Motor neuron (in vitro differentiated cells): ENCODE data around the gene SLC19A1. TPM values are rescaled to one million over a fixed set of nuclear protein-coding genes. Genes with fewer than 3 reads are reported as not detected.
A peak's percentile ranks its signal among the peaks of the same experiment; 100 is the strongest.

Source experiments
- ATAC-seq, 8 experiments: fragments of 200-7000 bp; cut with Tn5 transposase; replicated peaks in 6 of 8; 2 replicates each; pipeline ENCODE4 v1.8.0; 2021; ENCODE audit warnings: mild to moderate bottlenecking in 8 of 8, moderate library complexity in 8 of 8
- H3K27ac ChIP-seq, 2 donors: fragments of 250-450 bp; sonication (Bioruptor Pico); 2 replicates each; pipeline ENCODE4 v1.9.0; 2021; ENCODE audit warnings: antibody characterized with exemption in 2 of 2, mild to moderate bottlenecking in 2 of 2, moderate library complexity in 1 of 2
- H3K4me1 ChIP-seq, 2 donors: fragments of 250-450 bp; sonication (Bioruptor Pico); replicated peaks in 1 of 2; 2 replicates each; pipeline ENCODE4 v1.6.1; 2021; ENCODE audit warnings: antibody characterized with exemption in 2 of 2, mild to moderate bottlenecking in 2 of 2, moderate library complexity in 1 of 2
- H3K4me3 ChIP-seq, 5 donors: fragments of 250-450 bp; sonication (Bioruptor Pico); 2 replicates each; pipeline ENCODE4 v1.9.0; 2021; ENCODE audit warnings: antibody characterized with exemption in 5 of 5, mild to moderate bottlenecking in 5 of 5, moderate library complexity in 4 of 5
- WGBS, 10 experiments: fragments of 450-650 bp; shearing (Covaris generic); methylation state at CpG; one replicate each; pipeline ENCODE4 v1.0.0; 2022; 5-methylcytosine and 5-hydroxymethylcytosine counted together
- in situ Hi-C, 9 experiments: fragments of 400-800 bp; cut with MboI; loops; one replicate each; pipeline ENCODE4 v1.15.0; 2021; ENCODE audit warnings: low sequenced_read_pairs in 9 of 9, low pct_unique_long_range_greater_than_20kb in 2 of 9; ENCODE audit not compliant: unreplicated experiment in 9 of 9
- total RNA-seq, 8 experiments: library from RNA; unstranded; fragments of 300-600 nt; gene quantifications; 2 replicates each; pipeline versions ENCODE4 v1.2.3 to v1.2.4, GENCODE V29; 2022

Gene SLC19A1
- total RNA-seq, 8 experiments from 2014 or later = 4.0 to 40.5 (median 8.2) TPM

DNA sequence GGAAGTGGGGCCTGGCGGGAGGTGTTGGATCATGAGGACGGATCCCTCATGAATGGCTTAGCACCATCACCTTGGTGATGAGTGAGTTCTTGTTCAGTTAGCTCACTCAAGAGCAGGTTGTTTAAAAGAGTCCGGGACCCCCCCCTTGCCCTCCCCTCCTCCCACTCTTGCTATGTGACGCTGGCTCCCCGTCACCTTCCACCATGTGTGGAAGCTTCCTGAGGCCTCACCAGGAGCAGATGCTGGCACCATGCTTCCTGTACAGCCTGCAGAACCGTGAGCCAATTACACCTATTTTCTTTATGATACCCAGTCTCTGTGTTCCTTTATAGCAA lies 3.0 kb upstream of the SLC19A1 start:
- in situ Hi-C loops = loop anchor here in 1 of 9 experiments (10.0 kb wide), 1 partner anchor 270 kb away; no protein-coding TSS in a partner anchor
- 90% methylated on average over 2 of the region's 6 CpGs; no CpG with 5 or more reads in 9 of the 10 experiments for WGBS, 10 experiments
- H3K27ac ChIP-seq = no peak overlapping the region
- H3K4me3 ChIP-seq = no peak overlapping the region
- peaks cover 19 to 24% of the 10 kb centered on the region in 2 donors for H3K4me1 ChIP-seq
- ATAC-seq = no peak

DNA sequence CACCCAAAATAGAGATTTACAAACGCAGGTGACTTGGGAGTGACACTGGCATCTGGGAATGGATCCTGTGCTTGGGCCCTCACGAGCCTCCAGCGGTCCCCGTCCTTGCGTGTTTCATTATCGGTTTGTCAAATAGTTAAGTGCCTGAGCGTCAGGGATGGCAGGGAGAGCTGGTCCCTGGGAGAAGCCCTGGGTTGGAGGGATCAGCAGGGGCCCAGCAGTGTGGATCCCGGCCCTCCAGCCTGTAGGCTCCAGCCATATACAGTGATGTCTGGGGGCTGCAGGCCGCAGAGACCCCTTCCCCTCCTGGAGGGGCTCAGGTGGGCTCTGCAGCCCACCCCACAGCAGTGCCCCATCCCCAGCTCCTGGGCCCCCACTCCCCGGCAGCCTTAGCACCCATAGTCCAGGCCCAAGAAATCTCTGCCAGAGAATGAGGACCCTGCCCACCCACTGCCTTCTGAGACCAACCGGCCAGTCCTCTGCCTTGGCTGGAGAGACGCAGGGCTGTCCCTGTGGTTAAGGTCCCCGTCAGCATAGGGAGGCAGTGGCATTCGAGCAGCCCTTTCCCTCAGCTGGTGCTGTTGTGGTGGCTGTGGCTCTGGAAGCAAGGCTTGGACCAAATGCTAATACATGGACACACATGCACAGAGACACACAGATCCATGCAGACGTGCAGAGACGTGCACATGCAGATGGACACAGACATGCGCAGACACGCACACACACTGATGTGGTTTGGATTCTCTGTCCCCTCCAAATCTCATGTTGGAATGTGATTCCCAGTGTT lies 2.4 kb upstream of the SLC19A1 start:
- in situ Hi-C loops = loop anchor here in 1 of 9 experiments (10.0 kb wide), 1 partner anchor 270 kb away; no protein-coding TSS in a partner anchor
- 92 to 100% (median 94%) methylated on average over 1 to 4 of the region's 18 CpGs; no CpG with 5 or more reads in 7 of the 10 experiments for WGBS, 10 experiments
- no peak overlapping the region for H3K4me3 ChIP-seq
- peaks cover 14 to 21% of the 10 kb centered on the region in 2 donors for H3K4me1 ChIP-seq
- ATAC-seq = no peak
- no peak overlapping the region for H3K27ac ChIP-seq

DNA sequence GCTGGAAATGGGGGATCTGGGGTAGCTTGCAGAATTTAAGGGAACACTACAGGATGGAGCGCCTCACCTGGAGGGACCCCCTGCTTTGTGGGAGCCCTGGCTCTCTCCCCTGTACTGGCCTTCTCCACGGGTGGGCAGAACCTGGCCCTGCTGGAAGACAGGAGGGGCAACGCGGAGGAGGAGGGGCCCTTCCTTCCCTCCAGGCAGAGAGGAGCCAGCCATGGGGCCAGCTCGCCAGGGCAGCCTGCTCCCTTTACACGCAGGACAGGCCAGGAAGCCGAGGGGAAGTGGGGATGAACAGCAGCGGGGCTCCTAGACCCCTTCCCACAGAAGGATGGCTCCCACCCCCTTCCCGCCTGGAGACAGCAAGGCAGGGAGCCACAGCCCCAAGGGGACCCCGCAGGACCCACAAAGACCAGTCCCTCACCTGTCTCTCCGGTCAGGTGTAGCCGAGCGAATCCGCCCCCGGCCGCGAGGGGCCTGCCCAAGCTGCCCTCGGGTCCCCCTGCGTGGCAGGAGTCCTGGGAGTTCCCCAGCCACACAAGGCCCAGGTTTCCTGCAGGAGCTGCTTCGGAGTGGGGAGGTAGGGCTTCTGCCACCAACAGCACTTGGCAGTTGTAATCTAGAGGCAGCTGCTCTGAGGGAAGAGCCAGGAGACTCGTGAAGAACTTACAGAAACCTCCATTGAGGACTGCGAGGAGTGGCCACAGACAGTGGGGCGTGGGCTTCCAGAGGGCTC lies 1.6 kb upstream of the SLC19A1 start:
- in situ Hi-C loops = loop anchor here in 1 of 9 experiments (10.0 kb wide), 1 partner anchor 271 kb away; no protein-coding TSS in a partner anchor
- no peak overlapping the region for H3K4me3 ChIP-seq
- WGBS, 10 experiments = 55 to 100% (median 80%) methylated on average over 1 to 3 of the region's 23 CpGs; no CpG with 5 or more reads in 4 of the 10 experiments
- no peak overlapping the region for H3K27ac ChIP-seq
- H3K4me1 ChIP-seq = peaks cover 14 to 21% of the 10 kb centered on the region in 2 donors
- ATAC-seq = no peak

DNA sequence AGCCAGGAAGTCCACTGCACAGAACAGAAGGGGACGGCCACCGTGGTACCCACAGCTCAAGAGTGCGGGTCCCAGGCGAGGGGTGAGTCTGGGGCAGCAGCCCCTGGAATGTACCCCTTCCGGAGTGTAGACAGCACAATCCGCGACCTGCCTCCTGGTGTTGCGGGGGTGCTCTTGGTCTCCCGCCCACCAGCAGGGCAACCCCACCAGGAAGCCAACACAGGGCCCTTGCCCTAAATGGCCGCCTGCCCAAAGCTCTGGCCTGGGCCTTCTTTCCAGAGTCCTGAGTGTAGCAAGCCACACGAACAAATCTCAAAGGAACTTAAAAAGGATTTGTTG lies 1.1 kb upstream of the SLC19A1 start:
- no peak for ATAC-seq
- in situ Hi-C loops = loop anchor here in 1 of 9 experiments (10.0 kb wide), 1 partner anchor 271 kb away; no protein-coding TSS in a partner anchor
- WGBS, 10 experiments = 0 to 93% methylated on average over 1 to 4 of the region's 11 CpGs; no CpG with 5 or more reads in 8 of the 10 experiments
- H3K4me1 ChIP-seq = peaks cover 14 to 21% of the 10 kb centered on the region in 2 donors
- no peak overlapping the region for H3K27ac ChIP-seq
- H3K4me3 ChIP-seq = no peak overlapping the region

DNA sequence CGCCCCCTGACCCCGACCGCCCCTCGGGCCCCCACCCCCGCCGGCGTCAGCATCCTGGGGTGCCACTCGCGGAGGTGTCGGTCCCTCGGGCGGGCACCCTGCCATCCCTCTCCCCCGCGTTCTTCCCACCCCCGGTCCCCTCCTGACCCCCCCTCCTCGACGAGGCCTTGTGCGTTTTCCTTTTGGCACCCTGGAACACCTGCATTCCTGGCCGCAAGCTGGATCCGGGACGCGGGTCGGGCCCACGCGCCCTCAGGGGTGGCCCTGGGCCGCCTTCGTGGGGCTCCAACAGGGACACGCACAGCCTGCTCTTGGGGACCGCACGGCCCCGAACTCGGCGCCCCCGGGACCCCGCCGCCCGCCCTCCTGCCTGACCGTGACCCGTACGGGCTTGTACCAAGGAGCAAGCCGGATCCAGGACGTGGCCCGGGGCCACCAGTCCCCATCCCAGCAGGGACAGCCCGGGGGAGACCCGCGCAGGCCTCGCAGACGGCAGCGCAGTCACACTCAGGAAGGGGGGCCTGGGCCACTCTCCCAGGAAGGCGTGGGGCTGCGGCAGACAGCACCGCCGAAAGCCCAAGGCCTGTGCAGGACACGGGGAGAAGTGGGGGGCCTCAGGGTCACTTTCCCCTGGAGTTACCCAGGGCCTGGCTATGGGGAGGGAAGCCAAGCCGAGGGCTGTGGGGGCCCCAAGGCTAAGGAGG lies 579 bp upstream of the SLC19A1 start:
- in situ Hi-C loops = loop anchor here in 1 of 9 experiments (10.0 kb wide), 1 partner anchor 272 kb away; no protein-coding TSS in a partner anchor
- H3K27ac ChIP-seq = peak overlapping the region in 1 of 2 donors; percentile 37
- WGBS, 10 experiments = no CpG with 5 or more reads among the region's 55 CpGs

DNA sequence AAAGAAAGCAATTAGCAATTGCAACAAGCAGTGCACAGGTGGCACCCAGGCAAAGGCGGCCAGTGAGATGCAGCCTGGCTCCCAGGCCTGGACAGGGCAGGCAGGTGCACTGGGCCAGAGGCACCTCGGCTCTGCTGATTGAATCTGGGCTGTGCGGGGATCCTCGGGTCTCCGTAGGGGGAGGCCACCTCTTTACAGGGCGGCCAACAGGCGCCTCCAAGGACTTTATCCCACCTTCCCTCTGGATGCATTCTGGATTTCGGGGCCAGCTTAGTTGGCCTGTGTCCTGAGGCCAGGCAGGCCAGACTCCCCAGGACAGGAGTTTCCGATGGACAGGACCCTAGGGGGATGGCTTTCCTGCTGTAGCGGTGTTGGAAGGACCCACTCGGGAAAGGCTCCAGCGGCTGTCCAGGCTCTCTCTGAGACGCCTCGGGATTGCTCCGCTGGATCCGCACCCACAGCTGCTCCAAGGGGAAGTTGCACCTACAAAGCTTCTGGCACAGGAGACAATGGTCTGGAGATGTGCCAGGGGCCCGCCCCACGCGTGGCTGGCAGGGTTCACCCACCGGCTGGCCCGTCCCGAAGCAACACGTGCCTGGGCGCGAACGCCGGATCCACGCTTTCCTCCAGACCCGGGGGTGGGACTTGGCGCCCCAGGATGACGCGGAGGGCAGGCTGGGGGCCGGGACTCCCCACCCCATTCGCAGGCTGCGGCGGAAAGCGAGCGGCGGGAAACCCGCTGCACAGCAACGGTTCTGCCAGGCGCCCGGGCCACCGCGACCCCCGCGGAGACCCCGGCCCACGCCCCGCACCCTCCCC lies 810 bp downstream of the SLC19A1 start:
- Histone ChIP-seq H3K4me3 (peak overlapping the region; percentile 84 to 100 (median 98)), H3K27ac (no peak overlapping the region), H3K4me1 (peaks cover 14 to 21% of the 10 kb centered on the region in 2 donors)
- peak; percentile 37 to 84 (median 49) for ATAC-seq
- 22 to 100% (median 70%) methylated on average over 1 to 17 of the region's 50 CpGs; no CpG with 5 or more reads in 4 of the 10 experiments for WGBS, 10 experiments
- in situ Hi-C loops = loop anchor here in 1 of 9 experiments (10.0 kb wide), 1 partner anchor 273 kb away; no protein-coding TSS in a partner anchor

More for the DNA sequence above, 579 bp upstream of the SLC19A1 start:
- peak overlapping the region; percentile 84 to 100 (median 98) for H3K4me3 ChIP-seq
- peak in 4 of 8 experiments; percentile 1 to 11 (median 8) for ATAC-seq
- peaks cover 14 to 21% of the 10 kb centered on the region in 2 donors for H3K4me1 ChIP-seq

DNA sequence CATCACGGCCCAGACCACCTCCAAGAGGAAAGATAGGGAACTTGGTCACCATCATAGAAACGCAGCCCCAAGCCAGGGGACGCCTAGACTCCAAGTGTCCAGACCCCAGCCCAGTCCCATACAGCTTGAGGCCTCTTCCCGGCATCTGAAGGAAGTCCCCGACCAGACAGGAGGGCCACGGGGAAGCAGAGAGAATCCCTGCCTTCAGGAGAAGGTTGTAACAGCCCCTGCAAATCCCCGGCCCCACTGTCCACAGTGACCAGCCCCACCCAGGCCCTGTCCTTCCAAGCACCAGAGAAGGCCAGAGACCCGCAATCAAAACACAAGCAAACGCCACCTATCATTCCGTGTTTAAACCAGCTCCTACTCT lies 1.7 kb downstream of the SLC19A1 start:
- ATAC-seq = no peak
- WGBS, 10 experiments = 20 to 82% (median 60%) methylated on average over 1 to 6 of the region's 10 CpGs; no CpG with 5 or more reads in 5 of the 10 experiments
- H3K27ac ChIP-seq = no peak overlapping the region
- H3K4me3 ChIP-seq = peak overlapping the region in 1 of 5 donors; percentile 99
- in situ Hi-C loops = loop anchor here in 1 of 9 experiments (10.0 kb wide), 1 partner anchor 274 kb away; no protein-coding TSS in a partner anchor
- peaks cover 14 to 21% of the 10 kb centered on the region in 2 donors for H3K4me1 ChIP-seq

DNA sequence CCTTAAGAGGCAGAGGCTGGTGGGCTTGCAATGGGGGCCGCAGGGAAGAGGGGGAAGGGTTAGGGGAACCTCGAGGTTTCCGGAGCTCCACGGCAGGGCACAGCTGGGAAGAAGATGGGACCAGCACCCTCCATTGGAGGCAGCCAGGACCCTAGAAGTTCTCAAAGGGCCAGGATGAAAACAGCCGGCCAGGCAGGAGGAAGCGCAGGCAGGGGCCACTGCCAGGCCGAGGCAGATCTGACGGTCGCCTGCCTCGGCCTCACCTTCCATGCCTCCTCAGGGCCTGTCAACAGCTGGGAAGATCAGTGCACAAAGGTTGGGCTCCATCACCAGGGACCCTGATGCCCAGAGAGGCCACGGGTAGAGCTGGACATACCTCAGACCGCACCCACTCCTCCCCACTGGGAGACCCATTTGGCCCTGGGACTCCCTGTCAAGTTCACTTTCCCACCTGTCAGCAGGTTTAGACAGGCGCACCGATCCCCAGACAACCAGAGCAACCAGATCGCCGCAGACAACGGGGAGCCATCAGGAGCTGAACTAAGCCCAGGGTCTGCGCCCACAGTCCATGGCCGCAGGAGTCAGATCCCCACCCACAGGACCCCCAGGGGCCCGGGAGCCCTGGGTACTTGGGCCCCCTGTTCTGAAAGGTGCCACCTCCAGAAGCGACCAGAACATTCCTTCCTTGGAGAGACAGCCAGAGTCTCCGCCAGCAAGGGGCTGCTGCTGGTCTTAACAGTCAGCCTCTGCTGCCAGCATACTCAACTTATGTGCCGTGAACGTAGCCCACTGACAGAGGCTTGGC lies 2.2 kb downstream of the SLC19A1 start:
- Histone ChIP-seq H3K4me3 (no peak overlapping the region), H3K4me1 (peaks cover 17 to 25% of the 10 kb centered on the region in 2 donors), H3K27ac (no peak overlapping the region)
- ATAC-seq = no peak
- WGBS, 10 experiments = 60 to 100% (median 89%) methylated on average over 1 to 8 of the region's 24 CpGs; no CpG with 5 or more reads in 6 of the 10 experiments
- in situ Hi-C loops = loop anchor here in 1 of 9 experiments (10.0 kb wide), 1 partner anchor 275 kb away; no protein-coding TSS in a partner anchor

DNA sequence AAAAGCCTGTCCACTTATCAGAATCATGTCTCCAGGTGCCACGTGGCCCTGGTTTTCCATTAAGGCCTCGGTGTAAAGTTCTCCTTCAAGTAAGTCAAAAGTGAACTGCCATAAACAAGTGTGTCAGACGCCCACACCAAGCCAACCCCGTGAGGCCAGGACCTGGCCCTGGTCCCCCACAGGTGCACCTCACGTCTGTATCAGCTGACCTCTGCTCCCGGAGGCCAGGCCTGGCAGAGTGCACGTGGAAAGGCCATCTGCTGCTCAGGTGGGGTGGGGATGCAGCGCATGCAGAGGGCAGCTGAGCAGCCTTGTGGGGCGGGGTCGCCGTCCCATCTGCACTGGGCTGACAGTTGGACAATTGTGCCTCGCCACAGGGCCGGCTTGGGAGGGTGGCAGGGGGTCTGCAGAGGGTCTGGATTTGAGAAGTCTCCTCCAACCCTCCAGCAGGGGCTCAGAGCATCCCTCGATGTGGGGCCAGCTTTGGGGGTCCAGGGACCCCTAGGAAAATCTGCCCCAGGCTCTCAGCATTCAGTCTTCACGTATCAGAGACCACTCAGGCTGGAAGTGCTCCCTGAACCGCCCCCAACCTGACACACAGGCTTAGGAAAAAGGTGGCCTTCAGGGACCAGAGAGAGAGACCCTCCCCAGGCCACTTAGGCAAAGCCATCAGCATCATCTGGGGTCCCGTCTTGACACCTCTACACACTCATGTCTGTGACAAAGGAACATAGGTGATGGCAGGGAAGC lies 3.0 kb downstream of the SLC19A1 start:
- 80 to 100% (median 82%) methylated on average over 1 to 5 of the region's 17 CpGs; no CpG with 5 or more reads in 3 of the 10 experiments for WGBS, 10 experiments
- Histone ChIP-seq H3K4me3 (no peak overlapping the region), H3K4me1 (peaks cover 25 to 32% of the 10 kb centered on the region in 2 donors), H3K27ac (no peak overlapping the region)
- ATAC-seq = no peak
- in situ Hi-C loops = no loop called here

DNA sequence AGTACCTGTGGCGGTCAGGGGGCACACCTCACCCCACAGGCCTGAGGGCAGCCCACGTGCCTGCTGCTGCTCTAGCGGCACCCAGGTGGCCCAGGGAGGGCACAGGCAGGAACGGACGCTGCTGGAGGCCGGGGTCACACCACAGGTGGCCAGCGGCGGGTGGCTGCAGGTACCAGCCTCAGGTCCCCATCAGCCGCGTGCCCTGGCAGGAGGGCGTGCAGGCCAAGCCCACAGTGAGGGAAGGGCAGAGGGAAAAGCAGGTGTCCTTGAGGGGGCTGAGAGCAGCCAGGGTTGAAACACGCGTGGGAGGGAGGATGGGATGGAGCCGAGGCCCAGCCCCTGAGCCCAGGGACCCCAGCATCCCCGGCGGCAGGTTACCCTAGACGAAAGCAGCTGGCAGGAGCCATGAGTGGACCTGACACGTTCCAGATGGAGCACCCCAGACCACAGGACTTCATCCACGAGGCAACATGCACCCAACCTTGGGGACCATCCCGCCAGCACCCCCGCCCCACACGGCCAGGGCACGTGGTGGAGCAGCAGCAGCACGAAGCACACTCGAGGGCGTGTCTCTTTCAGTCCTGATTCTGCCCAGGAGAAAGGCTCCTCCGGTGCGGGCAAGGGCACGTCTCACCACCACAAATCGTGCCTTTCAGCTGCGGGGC lies 3.7 kb downstream of the SLC19A1 start:
- in situ Hi-C loops = no loop called here
- no peak for ATAC-seq
- Histone ChIP-seq H3K4me1 (peaks cover 32 to 39% of the 10 kb centered on the region in 2 donors), H3K27ac (no peak overlapping the region), H3K4me3 (no peak overlapping the region)
- 91 to 100% (median 100%) methylated on average over 1 to 8 of the region's 31 CpGs; no CpG with 5 or more reads in 6 of the 10 experiments for WGBS, 10 experiments
